ENCODE results near the gene MYT1.
"Not testable (repeated sequence)": the region's sequence is repeated elsewhere in the genome, so short reads cannot be mapped to it uniquely, and the experiment has no call there.

MYT1 gene

GRCh38 chr20:64277571-64278316 is 113.5 kb downstream of the MYT1 start:
- no peak for DNase-seq (ENCODE audit: low read depth)

GRCh38 chr20:64278317-64278681 is 114.0 kb downstream of the MYT1 start:
- no peak for DNase-seq (ENCODE audit: low read depth)

- DNase-seq (ENCODE audit: low read depth): no peak
These were observed 115.7 kb downstream of the MYT1 start for GRCh38 chr20:64279826-64280459.

GRCh38 chr20:64280460-64280843 is 116.2 kb downstream of the MYT1 start:
- no peak for DNase-seq (ENCODE audit: low read depth)

- DNase-seq (ENCODE audit: low read depth): no peak
These were observed 119.4 kb downstream of the MYT1 start for GRCh38 chr20:64283646-64284045.

- peak; percentile 50 for DNase-seq (ENCODE audit: low read depth)
These were observed 121.6 kb downstream of the MYT1 start for GRCh38 chr20:64285579-64286446.

GRCh38 chr20:64286447-64287263 is 122.4 kb downstream of the MYT1 start:
- not testable (repeated sequence) for DNase-seq (ENCODE audit: low read depth)

- DNase-seq (ENCODE audit: low read depth): not testable (repeated sequence)
These were observed 123.0 kb downstream of the MYT1 start for GRCh38 chr20:64287264-64287590.
